ENCODE data around the gene COA8.

DNA sequence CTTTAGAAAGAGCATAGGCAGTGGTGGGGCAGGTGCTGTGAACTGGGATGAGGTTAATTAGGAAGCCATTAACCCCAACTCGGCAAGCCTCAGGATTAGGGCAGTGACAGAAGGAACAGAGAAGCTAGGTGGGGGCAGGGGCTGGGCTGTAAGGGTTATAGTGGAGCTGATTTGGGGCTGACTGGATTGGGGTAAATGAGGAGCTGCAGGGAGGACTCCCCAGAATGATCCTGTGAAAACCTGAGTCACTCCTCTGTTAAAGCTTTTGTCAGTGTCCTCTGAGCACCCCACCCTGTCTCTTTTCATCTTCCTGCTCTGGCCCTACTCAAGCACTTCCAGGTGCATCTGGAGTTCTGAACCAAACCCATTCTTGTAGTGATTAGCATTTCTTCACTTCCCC, 70.6 kb downstream of the COA8 start:
- TF ChIP-seq, protein P1, sequence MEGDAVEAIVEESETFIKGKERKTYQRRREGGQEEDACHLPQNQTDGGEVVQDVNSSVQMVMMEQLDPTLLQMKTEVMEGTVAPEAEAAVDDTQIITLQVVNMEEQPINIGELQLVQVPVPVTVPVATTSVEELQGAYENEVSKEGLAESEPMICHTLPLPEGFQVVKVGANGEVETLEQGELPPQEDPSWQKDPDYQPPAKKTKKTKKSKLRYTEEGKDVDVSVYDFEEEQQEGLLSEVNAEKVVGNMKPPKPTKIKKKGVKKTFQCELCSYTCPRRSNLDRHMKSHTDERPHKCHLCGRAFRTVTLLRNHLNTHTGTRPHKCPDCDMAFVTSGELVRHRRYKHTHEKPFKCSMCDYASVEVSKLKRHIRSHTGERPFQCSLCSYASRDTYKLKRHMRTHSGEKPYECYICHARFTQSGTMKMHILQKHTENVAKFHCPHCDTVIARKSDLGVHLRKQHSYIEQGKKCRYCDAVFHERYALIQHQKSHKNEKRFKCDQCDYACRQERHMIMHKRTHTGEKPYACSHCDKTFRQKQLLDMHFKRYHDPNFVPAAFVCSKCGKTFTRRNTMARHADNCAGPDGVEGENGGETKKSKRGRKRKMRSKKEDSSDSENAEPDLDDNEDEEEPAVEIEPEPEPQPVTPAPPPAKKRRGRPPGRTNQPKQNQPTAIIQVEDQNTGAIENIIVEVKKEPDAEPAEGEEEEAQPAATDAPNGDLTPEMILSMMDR (IDR thresholded peaks at IDR 0.05) = no peak
- no peak for TF ChIP-seq POLR2A (IDR thresholded peaks at IDR 0.05)

Measured in sigmoid colon (tissue), 3 donors.